GM12801 (cell line): ENCODE measurements around the gene REX1BD.

Experiments used
- CTCF ChIP-seq: IDR thresholded peaks from one replicate; pipeline ENCODE4 v1.5.1; 2011; ENCODE audit warnings: control low read depth; ENCODE audit not compliant: insufficient read length; ENCODE audit errors: extremely low read depth

The REX1BD gene

GRCh38 chr19:18611327-18612050 is 22.9 kb downstream of the REX1BD start:
- TF ChIP-seq CTCF = no peak

- no peak for TF ChIP-seq CTCF
Measured at GRCh38 chr19:18612051-18612771, 23.6 kb downstream of the REX1BD start.

GRCh38 chr19:18612772-18613588 is 24.4 kb downstream of the REX1BD start, which contains the start of gene TMEM59L:
Gene TMEM59L, plus strand, starts transcription at chr19:18612870. Its CDS starts 89 bp downstream, at chr19:18612959.
- TF ChIP-seq CTCF = no peak

GRCh38 chr19:18613589-18614234 is 25.1 kb downstream of the REX1BD start:
- no peak for TF ChIP-seq CTCF

GRCh38 chr19:18616023-18616422 is 27.4 kb downstream of the REX1BD start:
- no peak for TF ChIP-seq CTCF

GRCh38 chr19:18617562-18617961 is 29.0 kb downstream of the REX1BD start:
- TF ChIP-seq CTCF = no peak
